SH-SY5Y (cell line): ENCODE data around the gene RUFY3.

ENCODE experiments used
- GATA2 ChIP-seq: IDR thresholded peaks from 2 replicates; pipeline ENCODE4 v1.6.1; 2011; ENCODE audit warnings: mild to moderate bottlenecking, low read depth, low read length
- GATA3 ChIP-seq: IDR thresholded peaks from 2 replicates; pipeline ENCODE4 v1.6.1; 2011; ENCODE audit warnings: low read depth, mild to moderate bottlenecking, low read length, moderate library complexity

DNA sequence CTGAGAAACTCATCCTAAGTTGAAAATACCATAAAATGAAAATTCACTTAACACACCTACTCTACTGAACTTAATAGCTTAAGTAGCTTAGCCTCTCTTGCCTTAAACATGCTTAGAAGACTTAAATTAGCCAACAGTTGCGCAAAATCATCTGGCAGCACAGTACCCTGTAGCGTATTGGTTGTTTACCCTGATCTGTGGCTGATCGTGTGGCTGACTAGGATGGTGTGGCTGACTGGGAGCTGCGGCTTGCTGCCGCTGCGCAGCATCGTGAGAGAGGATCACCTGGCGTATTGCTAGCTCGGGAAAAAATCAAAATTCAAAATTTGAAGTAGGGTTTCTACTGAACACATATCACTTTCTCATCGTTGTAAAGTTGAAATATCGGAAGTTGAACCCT is 6.3 kb downstream of the RUFY3 start:
- TF ChIP-seq GATA3 (no peak), GATA2 (no peak)
